GM12878 (cell line): ENCODE measurements around the gene SETD2. TPM values are rescaled to one million over a fixed set of nuclear protein-coding genes. Genes with fewer than 3 reads are reported as not detected.

Experiments used
- ATAC-seq: fragments of 200-7000 bp; cut with Tn5 transposase; 3 replicates; pipeline ENCODE4 v1.9.1; 2020; ENCODE audit warnings: mild to moderate bottlenecking, moderate library complexity
- BruUV-seq: library from RNA; stranded (reverse); fragments of 400-500 nt; replicated peaks from 2 replicates; lab custom pipeline; 2021; lab: Mats Ljungman, UMichigan
- CTCF ChIA-PET: fragments of 300-600 bp; sonication (Branson Sonifier 250); formaldehyde crosslinking; extraction: SDS; loops from one replicate; lab custom pipeline; 2021; ENCODE audit warnings: inconsistent platforms; lab: Yijun Ruan, JAX
- POLR2A ChIA-PET: fragments of 350-600 bp; formaldehyde crosslinking; extraction: SDS; loops from one replicate; lab custom pipeline; 2021; ENCODE audit warnings: inconsistent platforms; lab: Charles Lee
- RAD21 ChIA-PET: fragments of 300-600 bp; sonication (Branson Sonifier 250); formaldehyde crosslinking; loops from one replicate; lab custom pipeline; 2023; ENCODE audit warnings: antibody characterized with exemption; ENCODE audit not compliant: unreplicated experiment; lab: Charles Lee
- SMC1A ChIA-PET: fragments of 300-600 bp; sonication (Branson Sonifier 250); formaldehyde crosslinking; loops from one replicate; lab custom pipeline; 2023; ENCODE audit not compliant: unreplicated experiment, uncharacterized antibody; lab: Charles Lee
- DNase-seq: peaks from one replicate; pipeline ENCODE4 v3.0.0-alpha.2; 2011; ENCODE audit warnings: low read depth, low spot score
- FAIRE-seq: peaks from 3 replicates; lab custom pipeline; 2011; peaks lifted over from hg19 to GRCh38; lab: Jason Lieb, UNC
- H2AFZ ChIP-seq: 2 replicates; pipeline ENCODE4 v1.6.0; 2011; ENCODE audit warnings: low read depth, low read length, control low read depth; ENCODE audit not compliant: control insufficient read depth
- H3K27ac ChIP-seq: 2 replicates; pipeline ENCODE4 v1.5.1; 2011; ENCODE audit warnings: control low read depth; ENCODE audit not compliant: control insufficient read depth, insufficient read depth
- H3K27me3 ChIP-seq, 2 experiments: replicated peaks in 1 of 2; 2 replicates each; pipeline versions ENCODE4 v1.6.0 to v1.6.1; 2011; ENCODE audit warnings: low read length in 1 of 2; ENCODE audit not compliant: control insufficient read depth in 2 of 2, insufficient read depth in 2 of 2
- H3K36me3 ChIP-seq, 2 experiments: 2 replicates each; pipeline ENCODE4 v1.5.1; 2011; ENCODE audit warnings: low read length in 1 of 2; ENCODE audit not compliant: control insufficient read depth in 2 of 2, insufficient read depth in 2 of 2
- H3K4me1 ChIP-seq: 2 replicates; pipeline ENCODE4 v1.6.1; 2011; ENCODE audit warnings: mild to moderate bottlenecking, low read length, moderate library complexity, mixed read lengths; ENCODE audit not compliant: control insufficient read depth, insufficient read depth
- H3K4me2 ChIP-seq: 2 replicates; pipeline ENCODE4 v1.6.0; 2011; ENCODE audit warnings: control low read depth; ENCODE audit not compliant: control insufficient read depth, insufficient read depth
- H3K4me3 ChIP-seq: fragments of 200-600 bp; sonication (generic); 2 replicates; pipeline ENCODE4 v1.5.1; 2016
- H3K79me2 ChIP-seq: 2 replicates; pipeline ENCODE4 v1.6.0; 2011; ENCODE audit warnings: low read length; ENCODE audit not compliant: control insufficient read depth, insufficient read depth
- H3K9ac ChIP-seq: 2 replicates; pipeline ENCODE4 v1.8.0; 2011; ENCODE audit warnings: low read length, control low read depth, mixed read lengths; ENCODE audit not compliant: control insufficient read depth, insufficient read depth
- H3K9me3 ChIP-seq: replicated peaks from 3 replicates; pipeline ENCODE4 v1.5.1; 2011; ENCODE audit warnings: mild to moderate bottlenecking, low read length; ENCODE audit not compliant: control insufficient read depth, insufficient read depth
- H4K20me1 ChIP-seq: 2 replicates; pipeline ENCODE4 v1.6.0; 2011; ENCODE audit not compliant: control insufficient read depth, insufficient read depth
- BCL3 ChIP-seq: IDR thresholded peaks from 2 replicates; pipeline ENCODE4 v1.6.1; 2011; ENCODE audit warnings: borderline replicate concordance, low read depth, mild to moderate bottlenecking, moderate library complexity, low read length; ENCODE audit not compliant: insufficient read depth, poor library complexity, severe bottlenecking
- BMI1 ChIP-seq: fragments of 450-650 bp; IDR thresholded peaks from 2 replicates; pipeline ENCODE4 v1.6.1; 2016; ENCODE audit warnings: mild to moderate bottlenecking, moderate library complexity, borderline replicate concordance
- CHD2 ChIP-seq: IDR thresholded peaks from 2 replicates; pipeline ENCODE4 v1.6.1; 2011; ENCODE audit warnings: low read depth, low read length, improper control_type of control experiment, borderline replicate concordance
- CHD4 ChIP-seq: fragments of 200-600 bp; sonication (generic); IDR thresholded peaks from 2 replicates; pipeline ENCODE4 v1.6.1; 2016; ENCODE audit warnings: mild to moderate bottlenecking
- CREB1 ChIP-seq: IDR thresholded peaks from 2 replicates; pipeline ENCODE4 v1.6.1; 2012; ENCODE audit warnings: low read depth, mild to moderate bottlenecking, inconsistent platforms
- FOS ChIP-seq: IDR thresholded peaks from 3 replicates; pipeline ENCODE4 v1.6.1; 2011; ENCODE audit warnings: borderline replicate concordance; ENCODE audit not compliant: insufficient read length; ENCODE audit errors: extremely low read depth
- FOXK2 ChIP-seq: fragments of 450-650 bp; IDR thresholded peaks from 2 replicates; pipeline ENCODE4 v1.6.1; 2017; ENCODE audit warnings: mild to moderate bottlenecking, moderate library complexity
- MTA2 ChIP-seq: fragments of 450-650 bp; IDR thresholded peaks from 2 replicates; pipeline ENCODE4 v1.6.1; 2016; ENCODE audit warnings: low read depth, mild to moderate bottlenecking, moderate library complexity
- PAX5 ChIP-seq: IDR thresholded peaks from 2 replicates; pipeline ENCODE4 v1.6.1; 2011; ENCODE audit warnings: low read depth, low read length, borderline replicate concordance
- SMAD1 ChIP-seq: fragments of 450-650 bp; IDR thresholded peaks from 2 replicates; pipeline ENCODE4 v1.6.1; 2018; ENCODE audit warnings: mild to moderate bottlenecking, low read depth; ENCODE audit not compliant: partially characterized antibody
- SMC3 ChIP-seq: IDR thresholded peaks from 2 replicates; pipeline ENCODE4 v1.6.1; 2011; ENCODE audit warnings: low read length, improper control_type of control experiment, borderline replicate concordance
- SREBF2 ChIP-seq: IDR thresholded peaks from 2 replicates; pipeline ENCODE4 v1.6.1; 2012; ENCODE audit warnings: mild to moderate bottlenecking, low read length
- ZNF622 ChIP-seq: fragments of 450-650 bp; IDR thresholded peaks from 2 replicates; pipeline ENCODE4 v1.6.1; 2017; ENCODE audit warnings: mild to moderate bottlenecking, inconsistent platforms
- WGBS: methylation state at CpG from one replicate; pipeline ENCODE4 v1.1.6; 2016; ENCODE audit warnings: low lambda C conversion rate; ENCODE audit not compliant: insufficient replicate concordance, insufficient coverage; ENCODE audit errors: missing lambda C conversion rate; 5-methylcytosine and 5-hydroxymethylcytosine counted together
- in situ Hi-C: fragments of 300-500 bp; cut with MboI; formaldehyde crosslinking; loops from 9 replicates; pipeline ENCODE4 v1.14.3; 2018; ENCODE audit warnings: mixed read lengths
- intact Hi-C: fragments of 100-400 bp; cut with micrococcal nuclease; formaldehyde crosslinking; loops from one replicate; pipeline ENCODE4 v1.14.2; 2022; ENCODE audit not compliant: unreplicated experiment
- polyA plus RNA-seq, 11 experiments: library from polyadenylated mRNA; depleted of rRNA in 4 of 11; unstranded in 6 of 11; stranded (reverse) in 5 of 11; fragments of >200 nt; fragmentation: Nextera tagmentation in 4 of 11; fragmentation: Illumina TruSeq in 1 of 11; extraction: Ambion mirVana in 4 of 11; extraction: Trizol in 1 of 11; gene quantifications; 1 replicate in 1 of 11; 2 replicates in 10 of 11; pipeline versions ENCODE4 v1.2.1 to v1.2.3, GENCODE V29; 2011 to 2016; ENCODE audit warnings: inconsistent platforms in 2 of 11, missing spikeins in 2 of 11, low read depth in 1 of 11
- total RNA-seq, 4 experiments: library from RNA; depleted of rRNA in 3 of 4; stranded (reverse); fragments of >200 nt in 3 of 4; fragmentation: Illumina TruSeq in 1 of 4; extraction: Trizol in 1 of 4; gene quantifications; 2 replicates each; pipeline versions ENCODE4 v1.2.1 to v1.2.3, GENCODE V29; 2013 to 2021
- TF ChIP-seq, protein P1 (sequence below): IDR thresholded peaks from 2 replicates; pipeline ENCODE4 v1.6.1; 2011; ENCODE audit warnings: low read depth, low read length, improper control_type of control experiment, borderline replicate concordance
- TF ChIP-seq, protein P2 (sequence below), 3 experiments: IDR thresholded peaks in 2 of 3; conservative IDR thresholded peaks in 1 of 3; 2 replicates each; pipeline ENCODE4 v1.5.1; 2011; ENCODE audit warnings: low read depth in 3 of 3, low read length in 3 of 3, mild to moderate bottlenecking in 3 of 3, control low read depth in 2 of 3, moderate library complexity in 2 of 3, inconsistent platforms in 1 of 3, mixed read lengths in 1 of 3; ENCODE audit not compliant: control insufficient read depth in 2 of 3, insufficient read depth in 1 of 3; ENCODE audit errors: extremely low read depth in 1 of 3
- TF ChIP-seq, protein P3 (sequence below): IDR thresholded peaks from 2 replicates; pipeline ENCODE4 v1.6.1; 2012; ENCODE audit warnings: mild to moderate bottlenecking, low read depth, low read length

The SETD2 gene
- total and polyA plus RNA-seq, 10 of the 15 experiments (the other 5 are each of a cell fraction or from before 2014, with no cell fraction given) = 8.4 to 44.9 (median 24.5) TPM

- intact Hi-C loops = no loop called here
- no peak overlapping the region for H3K4me3 ChIP-seq
- BruUV-seq = no TSS peak
- SMC1A ChIA-PET = no interaction called here
- H3K36me3 ChIP-seq = peaks cover 17 to 48% of the 10 kb centered on the region in 2 experiments; a peak in 3 of 4 replicates
- H3K9me3 ChIP-seq = no peaks in the 10 kb centered on the region
- POLR2A ChIA-PET = no interaction called here
- 95% methylated on average over 10 of the region's 10 CpGs for WGBS
- CTCF ChIA-PET = no interaction called here
- H3K79me2 ChIP-seq = no peaks in the 10 kb centered on the region
- no peak overlapping the region for H2AFZ ChIP-seq
- H3K27me3 ChIP-seq = no peaks in the 10 kb centered on the region
- no peak overlapping the region for H3K27ac ChIP-seq
- RAD21 ChIA-PET = no interaction called here
- H4K20me1 ChIP-seq = no peaks in the 10 kb centered on the region
- H3K4me2 ChIP-seq = no peak overlapping the region
- H3K9ac ChIP-seq = no peak overlapping the region
- H3K4me1 ChIP-seq = no peaks in the 10 kb centered on the region
- ATAC-seq (no peak), FAIRE-seq (no peak), DNase-seq (no peak)
- in situ Hi-C loops = no loop called here
- TF ChIP-seq BCL3 (no peak), CHD4 (no peak), FOS (no peak), PAX5 (no peak), BMI1 (no peak), CREB1 (no peak), MTA2 (no peak), FOXK2 (no peak), ZNF622 (no peak), SREBF2 (no peak), SMC3 (no peak), CHD2 (no peak), SMAD1 (no peak)
- TF ChIP-seq, protein P1, sequence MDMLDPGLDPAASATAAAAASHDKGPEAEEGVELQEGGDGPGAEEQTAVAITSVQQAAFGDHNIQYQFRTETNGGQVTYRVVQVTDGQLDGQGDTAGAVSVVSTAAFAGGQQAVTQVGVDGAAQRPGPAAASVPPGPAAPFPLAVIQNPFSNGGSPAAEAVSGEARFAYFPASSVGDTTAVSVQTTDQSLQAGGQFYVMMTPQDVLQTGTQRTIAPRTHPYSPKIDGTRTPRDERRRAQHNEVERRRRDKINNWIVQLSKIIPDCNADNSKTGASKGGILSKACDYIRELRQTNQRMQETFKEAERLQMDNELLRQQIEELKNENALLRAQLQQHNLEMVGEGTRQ = no peak
- TF ChIP-seq, protein P2, sequence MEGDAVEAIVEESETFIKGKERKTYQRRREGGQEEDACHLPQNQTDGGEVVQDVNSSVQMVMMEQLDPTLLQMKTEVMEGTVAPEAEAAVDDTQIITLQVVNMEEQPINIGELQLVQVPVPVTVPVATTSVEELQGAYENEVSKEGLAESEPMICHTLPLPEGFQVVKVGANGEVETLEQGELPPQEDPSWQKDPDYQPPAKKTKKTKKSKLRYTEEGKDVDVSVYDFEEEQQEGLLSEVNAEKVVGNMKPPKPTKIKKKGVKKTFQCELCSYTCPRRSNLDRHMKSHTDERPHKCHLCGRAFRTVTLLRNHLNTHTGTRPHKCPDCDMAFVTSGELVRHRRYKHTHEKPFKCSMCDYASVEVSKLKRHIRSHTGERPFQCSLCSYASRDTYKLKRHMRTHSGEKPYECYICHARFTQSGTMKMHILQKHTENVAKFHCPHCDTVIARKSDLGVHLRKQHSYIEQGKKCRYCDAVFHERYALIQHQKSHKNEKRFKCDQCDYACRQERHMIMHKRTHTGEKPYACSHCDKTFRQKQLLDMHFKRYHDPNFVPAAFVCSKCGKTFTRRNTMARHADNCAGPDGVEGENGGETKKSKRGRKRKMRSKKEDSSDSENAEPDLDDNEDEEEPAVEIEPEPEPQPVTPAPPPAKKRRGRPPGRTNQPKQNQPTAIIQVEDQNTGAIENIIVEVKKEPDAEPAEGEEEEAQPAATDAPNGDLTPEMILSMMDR (IDR thresholded peaks at IDR 0.05 in 2 of 3, conservative IDR thresholded peaks at IDR 0.05 in 1 of 3; ENCODE audit: control insufficient read depth in 2 of 3, extremely low read depth in 1 of 3, insufficient read depth in 1 of 3, low read depth in 3 of 3, low read length in 3 of 3) = no peak
- TF ChIP-seq, protein P3, sequence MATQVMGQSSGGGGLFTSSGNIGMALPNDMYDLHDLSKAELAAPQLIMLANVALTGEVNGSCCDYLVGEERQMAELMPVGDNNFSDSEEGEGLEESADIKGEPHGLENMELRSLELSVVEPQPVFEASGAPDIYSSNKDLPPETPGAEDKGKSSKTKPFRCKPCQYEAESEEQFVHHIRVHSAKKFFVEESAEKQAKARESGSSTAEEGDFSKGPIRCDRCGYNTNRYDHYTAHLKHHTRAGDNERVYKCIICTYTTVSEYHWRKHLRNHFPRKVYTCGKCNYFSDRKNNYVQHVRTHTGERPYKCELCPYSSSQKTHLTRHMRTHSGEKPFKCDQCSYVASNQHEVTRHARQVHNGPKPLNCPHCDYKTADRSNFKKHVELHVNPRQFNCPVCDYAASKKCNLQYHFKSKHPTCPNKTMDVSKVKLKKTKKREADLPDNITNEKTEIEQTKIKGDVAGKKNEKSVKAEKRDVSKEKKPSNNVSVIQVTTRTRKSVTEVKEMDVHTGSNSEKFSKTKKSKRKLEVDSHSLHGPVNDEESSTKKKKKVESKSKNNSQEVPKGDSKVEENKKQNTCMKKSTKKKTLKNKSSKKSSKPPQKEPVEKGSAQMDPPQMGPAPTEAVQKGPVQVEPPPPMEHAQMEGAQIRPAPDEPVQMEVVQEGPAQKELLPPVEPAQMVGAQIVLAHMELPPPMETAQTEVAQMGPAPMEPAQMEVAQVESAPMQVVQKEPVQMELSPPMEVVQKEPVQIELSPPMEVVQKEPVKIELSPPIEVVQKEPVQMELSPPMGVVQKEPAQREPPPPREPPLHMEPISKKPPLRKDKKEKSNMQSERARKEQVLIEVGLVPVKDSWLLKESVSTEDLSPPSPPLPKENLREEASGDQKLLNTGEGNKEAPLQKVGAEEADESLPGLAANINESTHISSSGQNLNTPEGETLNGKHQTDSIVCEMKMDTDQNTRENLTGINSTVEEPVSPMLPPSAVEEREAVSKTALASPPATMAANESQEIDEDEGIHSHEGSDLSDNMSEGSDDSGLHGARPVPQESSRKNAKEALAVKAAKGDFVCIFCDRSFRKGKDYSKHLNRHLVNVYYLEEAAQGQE = no peak
Measured at GRCh38 chr3:47000198-47000815, 163.6 kb downstream of the SETD2 start.
